GM12878 (cell line): Measurements from ENCODE around the gene HTR1D. TPM values are rescaled to one million over a fixed set of nuclear protein-coding genes. Genes with fewer than 3 reads are reported as not detected.

Experiments used
- BACH1 ChIP-seq: fragments of 450-650 bp; IDR thresholded peaks from 2 replicates; pipeline ENCODE4 v1.6.1; 2017; ENCODE audit warnings: mild to moderate bottlenecking, borderline replicate concordance
- E2F8 ChIP-seq: fragments of 450-650 bp; IDR thresholded peaks from 2 replicates; pipeline ENCODE4 v1.6.1; 2018; ENCODE audit warnings: mild to moderate bottlenecking, low read depth, moderate library complexity; ENCODE audit not compliant: partially characterized antibody
- EGR1 ChIP-seq, 2 experiments: IDR thresholded peaks; 1 replicate in 1 of 2; 2 replicates in 1 of 2; pipeline ENCODE4 v1.6.1; 2011 to 2012; ENCODE audit warnings: low read depth in 2 of 2, low read length in 2 of 2, borderline replicate concordance in 1 of 2, mild to moderate bottlenecking in 1 of 2, moderate library complexity in 1 of 2
- JUNB ChIP-seq: IDR thresholded peaks from 2 replicates; pipeline ENCODE4 v1.6.1; 2016; ENCODE audit warnings: antibody characterized with exemption, mild to moderate bottlenecking
- PAX8 ChIP-seq: fragments of 450-650 bp; IDR thresholded peaks from 2 replicates; pipeline ENCODE4 v1.6.1; 2017; ENCODE audit warnings: mild to moderate bottlenecking, moderate library complexity
- RCOR1 ChIP-seq: conservative IDR thresholded peaks from 2 replicates; pipeline ENCODE4 v1.6.1; 2012; ENCODE audit warnings: low read depth, low read length, improper control_type of control experiment
- SP1 ChIP-seq: IDR thresholded peaks from one replicate; pipeline ENCODE4 v1.6.1; 2011; ENCODE audit warnings: low read depth, low read length
- YBX1 ChIP-seq: fragments of 450-650 bp; IDR thresholded peaks from 2 replicates; pipeline ENCODE4 v1.6.1; 2016; ENCODE audit warnings: antibody characterized with exemption
- ZNF622 ChIP-seq: fragments of 450-650 bp; IDR thresholded peaks from 2 replicates; pipeline ENCODE4 v1.6.1; 2017; ENCODE audit warnings: mild to moderate bottlenecking, inconsistent platforms
- polyA plus RNA-seq, 11 experiments: library from polyadenylated mRNA; depleted of rRNA in 4 of 11; unstranded in 6 of 11; stranded (reverse) in 5 of 11; fragments of >200 nt; fragmentation: Nextera tagmentation in 4 of 11; fragmentation: Illumina TruSeq in 1 of 11; extraction: Ambion mirVana in 4 of 11; extraction: Trizol in 1 of 11; gene quantifications; 1 replicate in 1 of 11; 2 replicates in 10 of 11; pipeline versions ENCODE4 v1.2.1 to v1.2.3, GENCODE V29; 2011 to 2016; ENCODE audit warnings: inconsistent platforms in 2 of 11, missing spikeins in 2 of 11, low read depth in 1 of 11
- total RNA-seq, 4 experiments: library from RNA; depleted of rRNA in 3 of 4; stranded (reverse); fragments of >200 nt in 3 of 4; fragmentation: Illumina TruSeq in 1 of 4; extraction: Trizol in 1 of 4; gene quantifications; 2 replicates each; pipeline versions ENCODE4 v1.2.1 to v1.2.3, GENCODE V29; 2013 to 2021
- TF ChIP-seq, protein P1 (sequence below), 3 experiments: IDR thresholded peaks in 2 of 3; conservative IDR thresholded peaks in 1 of 3; 2 replicates each; pipeline ENCODE4 v1.5.1; 2011; ENCODE audit warnings: low read depth in 3 of 3, low read length in 3 of 3, mild to moderate bottlenecking in 3 of 3, control low read depth in 2 of 3, moderate library complexity in 2 of 3, inconsistent platforms in 1 of 3, mixed read lengths in 1 of 3; ENCODE audit not compliant: control insufficient read depth in 2 of 3, insufficient read depth in 1 of 3; ENCODE audit errors: extremely low read depth in 1 of 3

HTR1D gene
- total and polyA plus RNA-seq, 10 of the 15 experiments (the other 5 are each of a cell fraction or from before 2014, with no cell fraction given): 0.07 TPM; not detected in 9

- TF ChIP-seq E2F8 (no peak), YBX1 (no peak), JUNB (no peak), EGR1 (IDR thresholded peaks at IDR 0.05; ENCODE audit: borderline replicate concordance in 1 of 2, low read depth in 2 of 2, low read length in 2 of 2) (no peak), RCOR1 (no peak), SP1 (no peak), BACH1 (no peak), PAX8 (no peak), ZNF622 (no peak)
- TF ChIP-seq, protein P1, sequence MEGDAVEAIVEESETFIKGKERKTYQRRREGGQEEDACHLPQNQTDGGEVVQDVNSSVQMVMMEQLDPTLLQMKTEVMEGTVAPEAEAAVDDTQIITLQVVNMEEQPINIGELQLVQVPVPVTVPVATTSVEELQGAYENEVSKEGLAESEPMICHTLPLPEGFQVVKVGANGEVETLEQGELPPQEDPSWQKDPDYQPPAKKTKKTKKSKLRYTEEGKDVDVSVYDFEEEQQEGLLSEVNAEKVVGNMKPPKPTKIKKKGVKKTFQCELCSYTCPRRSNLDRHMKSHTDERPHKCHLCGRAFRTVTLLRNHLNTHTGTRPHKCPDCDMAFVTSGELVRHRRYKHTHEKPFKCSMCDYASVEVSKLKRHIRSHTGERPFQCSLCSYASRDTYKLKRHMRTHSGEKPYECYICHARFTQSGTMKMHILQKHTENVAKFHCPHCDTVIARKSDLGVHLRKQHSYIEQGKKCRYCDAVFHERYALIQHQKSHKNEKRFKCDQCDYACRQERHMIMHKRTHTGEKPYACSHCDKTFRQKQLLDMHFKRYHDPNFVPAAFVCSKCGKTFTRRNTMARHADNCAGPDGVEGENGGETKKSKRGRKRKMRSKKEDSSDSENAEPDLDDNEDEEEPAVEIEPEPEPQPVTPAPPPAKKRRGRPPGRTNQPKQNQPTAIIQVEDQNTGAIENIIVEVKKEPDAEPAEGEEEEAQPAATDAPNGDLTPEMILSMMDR (IDR thresholded peaks at IDR 0.05 in 2 of 3, conservative IDR thresholded peaks at IDR 0.05 in 1 of 3; ENCODE audit: control insufficient read depth in 2 of 3, extremely low read depth in 1 of 3, insufficient read depth in 1 of 3, low read depth in 3 of 3, low read length in 3 of 3): no peak
- TF ChIP-seq, all 136 proteins: peak for 0
Observed at GRCh38 chr1:23215751-23216449, 1.4 kb downstream of the HTR1D start (continued).
